ENCODE data around the gene TFEB. TPM values are rescaled to one million over a fixed set of nuclear protein-coding genes. Genes with fewer than 3 reads are reported as not detected.

Gene TFEB
- total and polyA plus RNA-seq, 10 of the 15 experiments (the other 5 are each of a cell fraction or from before 2014, with no cell fraction given), result 0.84 to 108 (median 60.8) TPM

- intact Hi-C loops (cut with micrococcal nuclease; ENCODE audit: unreplicated experiment) (no loop called here), in situ Hi-C loops (cut with MboI) (loop anchor here (10.0 kb wide), 1 partner anchor 76 kb away; no protein-coding TSS in a partner anchor)
- ChIA-PET SMC1A (ENCODE audit: uncharacterized antibody, unreplicated experiment) (interaction anchor here (0.7 to 1.2 kb wide), 2 partner anchors 74 to 77 kb away, joined by 3 to 4 read pairs; no protein-coding TSS in a partner anchor), RAD21 (ENCODE audit: unreplicated experiment) (interaction anchor here (0.8 to 4.0 kb wide), 5 partner anchors 78 to 312 kb away, joined by 3 to 23 read pairs (median 4); no protein-coding TSS in a partner anchor), POLR2A (no interaction called here), CTCF (interaction anchor here (1.0 to 4.4 kb wide), 12 partner anchors 10 to 313 kb away, joined by 3 to 38 read pairs (median 6); no protein-coding TSS in a partner anchor)
- Histone ChIP-seq H3K9me3 (replicated peaks; ENCODE audit: control insufficient read depth, insufficient read depth, low read length) (no peaks in the 10 kb centered on the region), H4K20me1 (ENCODE audit: control insufficient read depth, insufficient read depth) (0 out of 2 replicates have a peak, but pooled peaks cover 3% of the 10 kb centered on the region), H3K36me3 (ENCODE audit: control insufficient read depth in 2 of 2, insufficient read depth in 2 of 2, low read length in 1 of 2) (peaks cover 2 to 12% of the 10 kb centered on the region in 2 experiments; a peak in 3 of 4 replicates), H3K4me2 (ENCODE audit: control insufficient read depth, insufficient read depth) (no peak overlapping the region), H3K27me3 (replicated peaks in 1 of 2; ENCODE audit: control insufficient read depth in 2 of 2, insufficient read depth in 2 of 2, low read length in 1 of 2) (no peaks in the 10 kb centered on the region), H3K4me1 (ENCODE audit: control insufficient read depth, insufficient read depth, low read length) (no peaks in the 10 kb centered on the region), H2AFZ (ENCODE audit: control insufficient read depth, low read depth, low read length) (no peak overlapping the region), H3K27ac (ENCODE audit: control insufficient read depth, insufficient read depth) (no peak overlapping the region), H3K79me2 (ENCODE audit: control insufficient read depth, insufficient read depth, low read length) (no peaks in the 10 kb centered on the region), H3K4me3 (no peak overlapping the region), H3K9ac (ENCODE audit: control insufficient read depth, insufficient read depth, low read length) (no peak overlapping the region)
- TF ChIP-seq JUNB (IDR thresholded peaks at IDR 0.05), result no peak
- no peak for TF ChIP-seq PAX5 (IDR thresholded peaks at IDR 0.05; ENCODE audit: borderline replicate concordance, low read depth, low read length)
- no peak for TF ChIP-seq FOS (IDR thresholded peaks at IDR 0.05; ENCODE audit: borderline replicate concordance, extremely low read depth, insufficient read length)
- no peak for TF ChIP-seq SREBF1 (IDR thresholded peaks at IDR 0.05; ENCODE audit: low read length)
- no peak for TF ChIP-seq MXI1 (IDR thresholded peaks at IDR 0.05; ENCODE audit: low read depth, low read length)
- no peak for TF ChIP-seq RCOR1 (conservative IDR thresholded peaks at IDR 0.05; ENCODE audit: low read depth, low read length)
- no peak for TF ChIP-seq NFYA (IDR thresholded peaks at IDR 0.05; ENCODE audit: borderline replicate concordance, low read depth, low read length)
- TF ChIP-seq NR2C1 (IDR thresholded peaks at IDR 0.05), result no peak
- no peak for TF ChIP-seq JUND (IDR thresholded peaks at IDR 0.05; ENCODE audit: low read depth, low read length)
- TF ChIP-seq, protein P1, sequence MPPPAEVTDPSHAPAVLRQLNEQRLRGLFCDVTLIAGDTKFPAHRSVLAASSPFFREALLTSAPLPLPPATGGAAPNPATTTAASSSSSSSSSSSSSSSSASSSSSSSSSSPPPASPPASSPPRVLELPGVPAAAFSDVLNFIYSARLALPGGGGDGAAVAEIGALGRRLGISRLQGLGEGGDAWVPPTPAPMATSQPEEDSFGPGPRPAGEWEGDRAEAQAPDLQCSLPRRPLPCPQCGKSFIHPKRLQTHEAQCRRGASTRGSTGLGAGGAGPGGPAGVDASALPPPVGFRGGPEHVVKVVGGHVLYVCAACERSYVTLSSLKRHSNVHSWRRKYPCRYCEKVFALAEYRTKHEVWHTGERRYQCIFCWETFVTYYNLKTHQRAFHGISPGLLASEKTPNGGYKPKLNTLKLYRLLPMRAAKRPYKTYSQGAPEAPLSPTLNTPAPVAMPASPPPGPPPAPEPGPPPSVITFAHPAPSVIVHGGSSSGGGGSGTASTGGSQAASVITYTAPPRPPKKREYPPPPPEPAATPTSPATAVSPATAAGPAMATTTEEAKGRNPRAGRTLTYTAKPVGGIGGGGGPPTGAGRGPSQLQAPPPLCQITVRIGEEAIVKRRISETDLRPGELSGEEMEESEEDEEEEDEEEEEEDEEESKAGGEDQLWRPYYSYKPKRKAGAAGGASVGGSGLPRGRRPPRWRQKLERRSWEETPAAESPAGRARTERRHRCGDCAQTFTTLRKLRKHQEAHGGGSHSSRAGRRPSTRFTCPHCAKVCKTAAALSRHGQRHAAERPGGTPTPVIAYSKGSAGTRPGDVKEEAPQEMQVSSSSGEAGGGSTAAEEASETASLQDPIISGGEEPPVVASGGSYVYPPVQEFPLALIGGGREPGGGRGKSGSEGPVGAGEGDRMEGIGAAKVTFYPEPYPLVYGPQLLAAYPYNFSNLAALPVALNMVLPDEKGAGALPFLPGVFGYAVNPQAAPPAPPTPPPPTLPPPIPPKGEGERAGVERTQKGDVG (CRISPR knock-in tag; IDR thresholded peaks at IDR 0.05), result no peak
- no peak for TF ChIP-seq BMI1 (IDR thresholded peaks at IDR 0.05; ENCODE audit: borderline replicate concordance)
- no peak for TF ChIP-seq SMAD5 (IDR thresholded peaks at IDR 0.05; ENCODE audit: low read depth)
- no peak for TF ChIP-seq TARDBP (IDR thresholded peaks at IDR 0.05; ENCODE audit: borderline replicate concordance)
- no peak for TF ChIP-seq RBBP5 (conservative IDR thresholded peaks at IDR 0.05)
- TF ChIP-seq ZZZ3 (IDR thresholded peaks at IDR 0.05; ENCODE audit: control insufficient read depth, insufficient read length, low read depth), result no peak
- no peak for FAIRE-seq
- BruUV-seq (replicated peaks), result no TSS peak
- ATAC-seq, result no peak
- DNase-seq (ENCODE audit: low read depth, low spot score), result no peak
- WGBS (ENCODE audit: insufficient coverage, insufficient replicate concordance, low lambda C conversion rate, missing lambda C conversion rate), result 44% methylated on average over 11 of the region's 11 CpGs
Observed at GRCh38 chr6:41680182-41680965, 55.0 kb downstream of the TFEB start.

All from GM12878 (cell line).